Measurements from ENCODE around the gene C3orf20. TPM values are rescaled to one million over a fixed set of nuclear protein-coding genes. Genes with fewer than 3 reads are reported as not detected.

The C3orf20 gene
- total and polyA plus RNA-seq, 2 experiments from 2014 or later, result not detected

DNA sequence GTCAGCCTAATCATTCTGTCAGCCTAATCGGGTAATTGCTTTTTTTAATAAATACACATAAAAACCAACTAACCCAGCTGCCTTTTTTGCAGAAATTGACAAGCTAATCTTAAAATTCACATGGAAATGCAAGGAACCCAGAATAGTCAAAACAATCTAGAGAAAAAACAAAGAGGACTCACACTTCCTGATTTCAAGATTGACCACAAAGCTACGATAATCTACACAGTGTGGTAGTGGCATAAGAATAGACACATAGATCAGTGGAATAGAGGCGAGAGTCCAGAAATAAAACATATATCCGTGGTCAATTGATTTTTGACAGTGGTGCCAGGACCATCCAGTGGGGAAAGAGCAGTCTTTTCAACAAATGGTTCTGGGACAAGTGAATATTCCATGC is 2.4 kb upstream of the C3orf20 start:
- H3K79me2 ChIP-seq (ENCODE audit: insufficient read depth), result no peaks in the 10 kb centered on the region
- H2AFZ ChIP-seq, result no peak overlapping the region
- no peak overlapping the region for H3K4me3 ChIP-seq
- H3K27ac ChIP-seq, result no peak overlapping the region
- no peaks in the 10 kb centered on the region for H3K9me3 ChIP-seq (ENCODE audit: low read depth)
- DNase-seq, result no peak
- in situ Hi-C loops (cut with MboI), result loop anchor here (5.0 kb wide), 1 partner anchor 250 kb away; no protein-coding TSS in a partner anchor
- peaks cover 36% of the 10 kb centered on the region for H3K36me3 ChIP-seq (ENCODE audit: low read depth)
- H3K4me2 ChIP-seq (ENCODE audit: unreplicated experiment), result no peak overlapping the region
- H3K9ac ChIP-seq, result no peak overlapping the region
- no peaks in the 10 kb centered on the region for H3K27me3 ChIP-seq (replicated peaks; ENCODE audit: insufficient read depth)
- H3K9me2 ChIP-seq (ENCODE audit: insufficient read depth), result no peaks in the 10 kb centered on the region
- TF ChIP-seq EZH2phosphoT487 (IDR thresholded peaks at IDR 0.05; ENCODE audit: insufficient read depth, low read depth), result no peak
- TF ChIP-seq EZH2 (IDR thresholded peaks at IDR 0.05; ENCODE audit: insufficient read depth, poor library complexity, severe bottlenecking), result no peak
- H3F3A ChIP-seq (ENCODE audit: insufficient read depth), result peaks cover 25% of the 10 kb centered on the region; the same call in 1 of the 2 replicates
- no peaks in the 10 kb centered on the region for H3K4me1 ChIP-seq (ENCODE audit: insufficient read depth)
- WGBS, 2 experiments (ENCODE audit: low coverage in 1 of 2, low lambda C conversion rate in 2 of 2, missing lambda C conversion rate in 2 of 2), result 93 to 96% methylated on average over 4 of the region's 4 CpGs
- no peaks in the 10 kb centered on the region for H4K20me1 ChIP-seq (ENCODE audit: insufficient read depth)

- Histone ChIP-seq H3K4me2 (ENCODE audit: unreplicated experiment) (no peak overlapping the region), H3F3A (ENCODE audit: insufficient read depth) (peaks cover 12% of the 10 kb centered on the region; the same call in 1 of the 2 replicates)
- 78 to 82% methylated on average over 4 of the region's 4 CpGs for WGBS, 2 experiments (ENCODE audit: low coverage in 1 of 2, low lambda C conversion rate in 2 of 2, missing lambda C conversion rate in 2 of 2)
Measured at GRCh38 chr3:14676881-14677280, 1.9 kb downstream of the C3orf20 start.

GRCh38 chr3:14678015-14678503 is 3.1 kb downstream of the C3orf20 start:
- Histone ChIP-seq H3K27ac (no peak overlapping the region), H3K79me2 (ENCODE audit: insufficient read depth) (no peaks in the 10 kb centered on the region), H3K4me1 (ENCODE audit: insufficient read depth) (no peaks in the 10 kb centered on the region), H3K36me3 (ENCODE audit: low read depth) (no peaks in the 10 kb centered on the region), H3K4me2 (ENCODE audit: unreplicated experiment) (no peak overlapping the region), H4K20me1 (ENCODE audit: insufficient read depth) (no peaks in the 10 kb centered on the region), H3K4me3 (no peak overlapping the region), H3K9me2 (ENCODE audit: insufficient read depth) (no peaks in the 10 kb centered on the region), H3K9me3 (ENCODE audit: low read depth) (no peaks in the 10 kb centered on the region), H3F3A (ENCODE audit: insufficient read depth) (0 out of 2 replicates have a peak, but pooled peaks cover 5% of the 10 kb centered on the region), H3K27me3 (replicated peaks; ENCODE audit: insufficient read depth) (no peaks in the 10 kb centered on the region), H3K9ac (no peak overlapping the region), H2AFZ (no peak overlapping the region)
- WGBS, 2 experiments (ENCODE audit: low coverage in 1 of 2, low lambda C conversion rate in 2 of 2, missing lambda C conversion rate in 2 of 2), result 46% methylated on average over 7 of the region's 7 CpGs
- DNase-seq, result no peak
- in situ Hi-C loops (cut with MboI), result no loop called here
- TF ChIP-seq EZH2 (IDR thresholded peaks at IDR 0.05; ENCODE audit: insufficient read depth, poor library complexity, severe bottlenecking) (no peak), EZH2phosphoT487 (IDR thresholded peaks at IDR 0.05; ENCODE audit: insufficient read depth, low read depth) (no peak)

More at GRCh38 chr3:14676881-14677280, 1.9 kb downstream of the C3orf20 start:
- Histone ChIP-seq H3K79me2 (ENCODE audit: insufficient read depth) (no peaks in the 10 kb centered on the region), H3K9ac (no peak overlapping the region), H3K4me3 (no peak overlapping the region), H3K27ac (no peak overlapping the region), H2AFZ (no peak overlapping the region), H3K27me3 (replicated peaks; ENCODE audit: insufficient read depth) (no peaks in the 10 kb centered on the region), H4K20me1 (ENCODE audit: insufficient read depth) (no peaks in the 10 kb centered on the region), H3K9me2 (ENCODE audit: insufficient read depth) (no peaks in the 10 kb centered on the region), H3K4me1 (ENCODE audit: insufficient read depth) (no peaks in the 10 kb centered on the region), H3K36me3 (ENCODE audit: low read depth) (peaks cover 4% of the 10 kb centered on the region; the same call in 1 of the 2 replicates), H3K9me3 (ENCODE audit: low read depth) (no peaks in the 10 kb centered on the region)
- DNase-seq, result no peak
- in situ Hi-C loops (cut with MboI), result no loop called here
- no peak for TF ChIP-seq EZH2 (IDR thresholded peaks at IDR 0.05; ENCODE audit: insufficient read depth, poor library complexity, severe bottlenecking)

DNA sequence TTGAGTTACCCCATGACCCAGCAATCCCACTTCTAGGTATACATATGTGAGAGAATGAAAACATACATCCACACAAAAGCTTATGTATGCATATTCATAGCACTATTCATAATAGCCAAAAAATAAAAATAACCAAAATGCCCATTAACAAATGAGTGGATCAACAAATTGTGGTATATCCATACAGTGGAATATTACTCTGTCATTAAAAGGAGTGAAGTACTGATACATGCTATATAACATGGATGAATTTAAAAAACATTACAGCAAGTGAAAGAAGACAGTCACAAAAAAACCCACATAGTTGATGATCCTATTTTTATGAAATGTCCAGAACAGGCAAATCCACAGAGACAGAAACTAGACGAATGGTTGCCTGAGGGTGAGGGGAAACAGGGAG is 5.2 kb downstream of the C3orf20 start:
- no peaks in the 10 kb centered on the region for H3F3A ChIP-seq (ENCODE audit: insufficient read depth)
- no peak overlapping the region for H3K27ac ChIP-seq
- no peaks in the 10 kb centered on the region for H3K27me3 ChIP-seq (replicated peaks; ENCODE audit: insufficient read depth)
- H3K4me3 ChIP-seq, result no peak overlapping the region
- no peaks in the 10 kb centered on the region for H3K4me1 ChIP-seq (ENCODE audit: insufficient read depth)
- H3K9ac ChIP-seq, result no peak overlapping the region
- H3K79me2 ChIP-seq (ENCODE audit: insufficient read depth), result no peaks in the 10 kb centered on the region
- WGBS, 2 experiments (ENCODE audit: low coverage in 1 of 2, low lambda C conversion rate in 2 of 2, missing lambda C conversion rate in 2 of 2), result 91 to 95% methylated on average over 1 of the region's 1 CpG
- no peak overlapping the region for H3K4me2 ChIP-seq (ENCODE audit: unreplicated experiment)
- no peaks in the 10 kb centered on the region for H3K9me2 ChIP-seq (ENCODE audit: insufficient read depth)
- in situ Hi-C loops (cut with MboI), result no loop called here
- H3K36me3 ChIP-seq (ENCODE audit: low read depth), result no peaks in the 10 kb centered on the region
- no peak overlapping the region for H2AFZ ChIP-seq
- no peaks in the 10 kb centered on the region for H3K9me3 ChIP-seq (ENCODE audit: low read depth)
- TF ChIP-seq EZH2 (IDR thresholded peaks at IDR 0.05; ENCODE audit: insufficient read depth, poor library complexity, severe bottlenecking), result no peak
- no peak for TF ChIP-seq EZH2phosphoT487 (IDR thresholded peaks at IDR 0.05; ENCODE audit: insufficient read depth, low read depth)
- no peaks in the 10 kb centered on the region for H4K20me1 ChIP-seq (ENCODE audit: insufficient read depth)
- DNase-seq, result no peak

GRCh38 chr3:14680716-14681115 is 5.8 kb downstream of the C3orf20 start:
- Histone ChIP-seq H3K27me3 (replicated peaks; ENCODE audit: insufficient read depth) (no peaks in the 10 kb centered on the region), H3K36me3 (ENCODE audit: low read depth) (no peaks in the 10 kb centered on the region), H3K9me2 (ENCODE audit: insufficient read depth) (no peaks in the 10 kb centered on the region), H4K20me1 (ENCODE audit: insufficient read depth) (no peaks in the 10 kb centered on the region), H3F3A (ENCODE audit: insufficient read depth) (no peaks in the 10 kb centered on the region), H3K4me2 (ENCODE audit: unreplicated experiment) (no peak overlapping the region), H3K4me1 (ENCODE audit: insufficient read depth) (no peaks in the 10 kb centered on the region), H3K27ac (no peak overlapping the region), H3K9ac (no peak overlapping the region), H3K9me3 (ENCODE audit: low read depth) (no peaks in the 10 kb centered on the region), H3K4me3 (no peak overlapping the region), H2AFZ (no peak overlapping the region), H3K79me2 (ENCODE audit: insufficient read depth) (no peaks in the 10 kb centered on the region)
- no peak for TF ChIP-seq EZH2phosphoT487 (IDR thresholded peaks at IDR 0.05; ENCODE audit: insufficient read depth, low read depth)
- TF ChIP-seq EZH2 (IDR thresholded peaks at IDR 0.05; ENCODE audit: insufficient read depth, poor library complexity, severe bottlenecking), result no peak
- 80 to 83% methylated on average over 2 of the region's 2 CpGs for WGBS, 2 experiments (ENCODE audit: low coverage in 1 of 2, low lambda C conversion rate in 2 of 2, missing lambda C conversion rate in 2 of 2)
- in situ Hi-C loops (cut with MboI), result no loop called here
- no peak for DNase-seq

All from GM23248 (cell line).